Measurements from ENCODE around the gene KSR1. TPM values are rescaled to one million over a fixed set of nuclear protein-coding genes. Genes with fewer than 3 reads are reported as not detected.

Gene KSR1
- total RNA-seq, 1 donor from 2014 or later, result 13.6 TPM

- intact Hi-C loops (cut with DNase I), result loop anchor here (5.0 kb wide), 1 partner anchor 57 kb away; no protein-coding TSS in a partner anchor
- DNase-seq (ENCODE audit: low spot score), result no peak
These were observed 97.9 kb downstream of the KSR1 start for GRCh38 chr17:27554152-27554551.

- no peak for DNase-seq (ENCODE audit: low spot score)
- intact Hi-C loops (cut with DNase I), result loop anchor here (5.0 kb wide), 2 partner anchors 58 to 98 kb away; partner anchors contain the start of gene KSR1
These were observed 98.7 kb downstream of the KSR1 start for GRCh38 chr17:27554911-27555310.

GRCh38 chr17:27555339-27555738, 99.1 kb downstream of the KSR1 start:
- no peak for DNase-seq (ENCODE audit: low spot score)
- intact Hi-C loops (cut with DNase I), result loop anchor here (5.0 kb wide), 1 partner anchor 98 kb away; the partner anchor contains the start of gene KSR1

GRCh38 chr17:27558341-27558740, 102.1 kb downstream of the KSR1 start:
- intact Hi-C loops (cut with DNase I), result loop anchor here (5.0 kb wide), 1 partner anchor 101 kb away; the partner anchor contains the start of gene KSR1

GRCh38 chr17:27558842-27559505, 102.7 kb downstream of the KSR1 start:
- intact Hi-C loops (cut with DNase I), result loop anchor here (5.0 kb wide), 1 partner anchor 102 kb away; the partner anchor contains the start of gene KSR1
- no peak for DNase-seq (ENCODE audit: low spot score)

More at GRCh38 chr17:27558341-27558740, 102.1 kb downstream of the KSR1 start:
- no peak for DNase-seq (ENCODE audit: low spot score)

- intact Hi-C loops (cut with DNase I), result loop anchor here (5.0 kb wide), 1 partner anchor 102 kb away; the partner anchor contains the start of gene KSR1
- DNase-seq (ENCODE audit: low spot score), result no peak
These were observed 103.5 kb downstream of the KSR1 start for GRCh38 chr17:27559506-27560481.

- intact Hi-C loops (cut with DNase I), result no loop called here
- no peak for DNase-seq (ENCODE audit: low spot score)
These were observed 104.4 kb downstream of the KSR1 start for GRCh38 chr17:27560668-27561067.

- DNase-seq (ENCODE audit: low spot score), result no peak
- intact Hi-C loops (cut with DNase I), result no loop called here
These were observed 106.7 kb downstream of the KSR1 start for GRCh38 chr17:27562777-27563455.

GRCh38 chr17:27563532-27563931, 107.3 kb downstream of the KSR1 start:
- intact Hi-C loops (cut with DNase I), result no loop called here
- no peak for DNase-seq (ENCODE audit: low spot score)

- DNase-seq (ENCODE audit: low spot score), result no peak
- intact Hi-C loops (cut with DNase I), result no loop called here
These were observed 108.2 kb downstream of the KSR1 start for GRCh38 chr17:27564463-27564862.

- no peak for DNase-seq (ENCODE audit: low spot score)
- intact Hi-C loops (cut with DNase I), result no loop called here
These were observed 109.8 kb downstream of the KSR1 start for GRCh38 chr17:27565874-27566670.

GRCh38 chr17:27566671-27567562, 110.7 kb downstream of the KSR1 start:
- no peak for DNase-seq (ENCODE audit: low spot score)
- intact Hi-C loops (cut with DNase I), result no loop called here

GRCh38 chr17:27567563-27567859, 111.3 kb downstream of the KSR1 start:
- intact Hi-C loops (cut with DNase I), result no loop called here
- DNase-seq (ENCODE audit: low spot score), result no peak

- no peak for DNase-seq (ENCODE audit: low spot score)
- intact Hi-C loops (cut with DNase I), result no loop called here
These were observed 112.0 kb downstream of the KSR1 start for GRCh38 chr17:27568216-27568615.

GRCh38 chr17:27568811-27569210, 112.6 kb downstream of the KSR1 start:
- intact Hi-C loops (cut with DNase I), result no loop called here
- no peak for DNase-seq (ENCODE audit: low spot score)

GRCh38 chr17:27569257-27569722, 113.0 kb downstream of the KSR1 start:
- DNase-seq (ENCODE audit: low spot score), result no peak
- intact Hi-C loops (cut with DNase I), result no loop called here

- intact Hi-C loops (cut with DNase I), result no loop called here
- DNase-seq (ENCODE audit: low spot score), result no peak
These were observed 113.8 kb downstream of the KSR1 start for GRCh38 chr17:27569884-27570577.

- DNase-seq (ENCODE audit: low spot score), result no peak
- intact Hi-C loops (cut with DNase I), result no loop called here
These were observed 114.3 kb downstream of the KSR1 start for GRCh38 chr17:27570578-27570914.

Data from cardiac septum (tissue), 1 donor.